ENCODE results near the gene TAF10.

TAF10 gene

GRCh38 chr11:6629892-6630631 lies 18.0 kb upstream of the TAF10 start:
- H3K4me3 ChIP-seq (ENCODE audit: low read depth, low read length): no peak overlapping the region
- no peak for TF ChIP-seq CTCF (IDR thresholded peaks at IDR 0.05; ENCODE audit: borderline replicate concordance, insufficient read depth, low read depth, low read length)

GRCh38 chr11:6629573-6629891 lies 17.5 kb upstream of the TAF10 start:
- no peak for TF ChIP-seq CTCF (IDR thresholded peaks at IDR 0.05; ENCODE audit: borderline replicate concordance, insufficient read depth, low read depth, low read length)
- no peak overlapping the region for H3K4me3 ChIP-seq (ENCODE audit: low read depth, low read length)

DNA sequence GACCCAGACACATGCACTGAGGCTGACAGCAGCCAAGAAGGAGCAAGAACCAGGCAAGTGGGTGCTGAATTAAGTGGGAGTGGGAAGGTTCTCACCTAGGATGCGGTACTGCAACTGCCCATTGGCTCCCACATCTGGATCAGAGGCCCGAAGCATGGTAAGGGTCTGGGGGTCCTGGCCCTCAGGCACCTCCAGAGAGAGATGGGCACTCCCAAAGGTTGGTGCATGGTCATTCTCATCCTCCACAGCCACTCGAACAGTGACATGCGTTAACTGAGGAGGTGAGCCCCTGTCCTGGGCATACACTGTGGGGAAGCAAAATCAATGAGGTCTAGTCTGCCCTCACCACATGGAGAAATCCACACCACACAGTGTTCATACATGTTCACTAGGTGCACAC lies 16.5 kb upstream of the TAF10 start:
- TF ChIP-seq CTCF (IDR thresholded peaks at IDR 0.05; ENCODE audit: borderline replicate concordance, insufficient read depth, low read depth, low read length): no peak
- H3K4me3 ChIP-seq (ENCODE audit: low read depth, low read length): no peak overlapping the region

DNA sequence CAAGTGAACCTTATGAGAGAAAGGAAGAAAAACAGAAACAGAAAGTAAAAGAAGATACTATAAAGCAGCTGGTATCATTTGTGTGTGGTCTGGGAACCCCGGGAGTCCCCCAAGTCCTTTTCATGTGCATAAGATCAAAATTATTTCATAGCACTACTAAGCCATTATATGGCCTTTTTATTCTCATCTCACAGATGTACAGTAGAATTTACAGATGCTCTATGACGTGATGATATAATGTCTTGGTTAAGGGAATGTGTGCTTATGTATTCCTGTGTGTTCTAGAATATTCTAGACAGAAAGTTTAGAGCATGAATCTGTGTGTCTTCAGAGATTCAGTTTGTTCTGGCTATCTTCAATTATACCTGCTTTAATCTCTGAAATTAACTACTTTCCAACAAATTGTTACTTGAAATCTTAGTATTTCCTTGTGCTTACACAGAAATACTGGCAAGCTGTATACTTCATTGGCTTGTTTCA lies 15.8 kb upstream of the TAF10 start:
- no peak for TF ChIP-seq CTCF (IDR thresholded peaks at IDR 0.05; ENCODE audit: borderline replicate concordance, insufficient read depth, low read depth, low read length)
- H3K4me3 ChIP-seq (ENCODE audit: low read depth, low read length): no peak overlapping the region

GRCh38 chr11:6626971-6627761 lies 15.2 kb upstream of the TAF10 start:
- no peak overlapping the region for H3K4me3 ChIP-seq (ENCODE audit: low read depth, low read length)
- TF ChIP-seq CTCF (IDR thresholded peaks at IDR 0.05; ENCODE audit: borderline replicate concordance, insufficient read depth, low read depth, low read length): no peak

DNA sequence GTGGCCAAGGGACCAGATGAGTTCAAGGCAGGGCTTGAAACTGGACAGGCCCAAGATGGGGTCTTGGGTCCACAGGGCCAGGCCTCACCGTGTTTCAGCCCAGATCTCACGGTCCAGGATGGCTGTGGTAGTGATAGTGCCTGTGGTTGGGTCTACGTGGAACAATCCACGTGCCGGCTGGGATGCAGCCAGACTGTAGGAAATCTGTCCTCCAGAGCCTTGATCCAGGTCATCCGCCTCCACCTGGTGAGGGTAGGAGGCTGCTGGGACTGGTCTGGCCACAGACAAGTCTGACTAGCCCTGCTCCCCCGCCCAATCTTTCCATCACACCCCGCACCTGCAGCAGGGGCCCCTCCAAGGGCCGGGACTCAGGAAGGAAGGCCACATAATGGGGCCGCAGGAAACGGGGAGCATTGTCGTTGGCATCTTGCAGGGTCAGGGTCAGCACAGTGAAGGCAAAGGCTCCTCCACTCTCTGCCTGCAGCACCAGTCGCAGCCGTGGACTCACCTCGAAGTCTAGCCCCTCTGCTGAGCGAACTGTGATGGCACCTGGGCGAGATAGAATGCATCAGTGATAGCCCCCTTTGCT lies 13.9 kb upstream of the TAF10 start:
- no peak overlapping the region for H3K4me3 ChIP-seq (ENCODE audit: low read depth, low read length)
- no peak for TF ChIP-seq CTCF (IDR thresholded peaks at IDR 0.05; ENCODE audit: borderline replicate concordance, insufficient read depth, low read depth, low read length)

Data from GM12875 (cell line).